ENCODE data around the gene C11orf86.

The C11orf86 gene

GRCh38 chr11:67025750-67026149 lies 50.6 kb downstream of the C11orf86 start:
- no peak for DNase-seq (ENCODE audit: low read depth)
